GM12878 (cell line): Measurements from ENCODE around the gene ATP10D. TPM values are rescaled to one million over a fixed set of nuclear protein-coding genes. Genes with fewer than 3 reads are reported as not detected.

Source experiments
- ATAC-seq: fragments of 200-7000 bp; cut with Tn5 transposase; 3 replicates; pipeline ENCODE4 v1.9.1; 2020; ENCODE audit warnings: mild to moderate bottlenecking, moderate library complexity
- BruUV-seq: library from RNA; stranded (reverse); fragments of 400-500 nt; replicated peaks from 2 replicates; lab custom pipeline; 2021; lab: Mats Ljungman, UMichigan
- CTCF ChIA-PET: fragments of 300-600 bp; sonication (Branson Sonifier 250); formaldehyde crosslinking; extraction: SDS; loops from one replicate; lab custom pipeline; 2021; ENCODE audit warnings: inconsistent platforms; lab: Yijun Ruan, JAX
- POLR2A ChIA-PET: fragments of 350-600 bp; formaldehyde crosslinking; extraction: SDS; loops from one replicate; lab custom pipeline; 2021; ENCODE audit warnings: inconsistent platforms; lab: Charles Lee
- RAD21 ChIA-PET: fragments of 300-600 bp; sonication (Branson Sonifier 250); formaldehyde crosslinking; loops from one replicate; lab custom pipeline; 2023; ENCODE audit warnings: antibody characterized with exemption; ENCODE audit not compliant: unreplicated experiment; lab: Charles Lee
- SMC1A ChIA-PET: fragments of 300-600 bp; sonication (Branson Sonifier 250); formaldehyde crosslinking; loops from one replicate; lab custom pipeline; 2023; ENCODE audit not compliant: unreplicated experiment, uncharacterized antibody; lab: Charles Lee
- DNase-seq: peaks from one replicate; pipeline ENCODE4 v3.0.0-alpha.2; 2011; ENCODE audit warnings: low read depth, low spot score
- FAIRE-seq: peaks from 3 replicates; lab custom pipeline; 2011; peaks lifted over from hg19 to GRCh38; lab: Jason Lieb, UNC
- H2AFZ ChIP-seq: 2 replicates; pipeline ENCODE4 v1.6.0; 2011; ENCODE audit warnings: low read depth, low read length, control low read depth; ENCODE audit not compliant: control insufficient read depth
- H3K27ac ChIP-seq: 2 replicates; pipeline ENCODE4 v1.5.1; 2011; ENCODE audit warnings: control low read depth; ENCODE audit not compliant: control insufficient read depth, insufficient read depth
- H3K27me3 ChIP-seq, 2 experiments: replicated peaks in 1 of 2; 2 replicates each; pipeline versions ENCODE4 v1.6.0 to v1.6.1; 2011; ENCODE audit warnings: low read length in 1 of 2; ENCODE audit not compliant: control insufficient read depth in 2 of 2, insufficient read depth in 2 of 2
- H3K36me3 ChIP-seq, 2 experiments: 2 replicates each; pipeline ENCODE4 v1.5.1; 2011; ENCODE audit warnings: low read length in 1 of 2; ENCODE audit not compliant: control insufficient read depth in 2 of 2, insufficient read depth in 2 of 2
- H3K4me1 ChIP-seq: 2 replicates; pipeline ENCODE4 v1.6.1; 2011; ENCODE audit warnings: mild to moderate bottlenecking, low read length, moderate library complexity, mixed read lengths; ENCODE audit not compliant: control insufficient read depth, insufficient read depth
- H3K4me2 ChIP-seq: 2 replicates; pipeline ENCODE4 v1.6.0; 2011; ENCODE audit warnings: control low read depth; ENCODE audit not compliant: control insufficient read depth, insufficient read depth
- H3K4me3 ChIP-seq: fragments of 200-600 bp; sonication (generic); 2 replicates; pipeline ENCODE4 v1.5.1; 2016
- H3K79me2 ChIP-seq: 2 replicates; pipeline ENCODE4 v1.6.0; 2011; ENCODE audit warnings: low read length; ENCODE audit not compliant: control insufficient read depth, insufficient read depth
- H3K9ac ChIP-seq: 2 replicates; pipeline ENCODE4 v1.8.0; 2011; ENCODE audit warnings: low read length, control low read depth, mixed read lengths; ENCODE audit not compliant: control insufficient read depth, insufficient read depth
- H3K9me3 ChIP-seq: replicated peaks from 3 replicates; pipeline ENCODE4 v1.5.1; 2011; ENCODE audit warnings: mild to moderate bottlenecking, low read length; ENCODE audit not compliant: control insufficient read depth, insufficient read depth
- H4K20me1 ChIP-seq: 2 replicates; pipeline ENCODE4 v1.6.0; 2011; ENCODE audit not compliant: control insufficient read depth, insufficient read depth
- CHD2 ChIP-seq: IDR thresholded peaks from 2 replicates; pipeline ENCODE4 v1.6.1; 2011; ENCODE audit warnings: low read depth, low read length, improper control_type of control experiment, borderline replicate concordance
- E4F1 ChIP-seq: fragments of 450-650 bp; IDR thresholded peaks from 2 replicates; pipeline ENCODE4 v1.6.1; 2018; ENCODE audit warnings: borderline replicate concordance, mild to moderate bottlenecking; ENCODE audit not compliant: partially characterized antibody
- EGR1 ChIP-seq, 2 experiments: IDR thresholded peaks; 1 replicate in 1 of 2; 2 replicates in 1 of 2; pipeline ENCODE4 v1.6.1; 2011 to 2012; ENCODE audit warnings: low read depth in 2 of 2, low read length in 2 of 2, borderline replicate concordance in 1 of 2, mild to moderate bottlenecking in 1 of 2, moderate library complexity in 1 of 2
- KAT2A ChIP-seq: conservative IDR thresholded peaks from 2 replicates; pipeline ENCODE4 v1.6.1; 2011; ENCODE audit warnings: low read depth, low read length; ENCODE audit not compliant: control insufficient read depth
- NBN ChIP-seq: fragments of 450-650 bp; IDR thresholded peaks from 2 replicates; pipeline ENCODE4 v1.6.1; 2016
- NRF1 ChIP-seq: conservative IDR thresholded peaks from 2 replicates; pipeline ENCODE4 v1.6.1; 2011; ENCODE audit warnings: mild to moderate bottlenecking, low read depth, low read length, improper control_type of control experiment
- POLR2AphosphoS2 ChIP-seq: IDR thresholded peaks from 2 replicates; pipeline ENCODE4 v1.6.1; 2011; ENCODE audit warnings: low read depth, mild to moderate bottlenecking, low read length, improper control_type of control experiment, moderate library complexity
- POLR2AphosphoS5 ChIP-seq: IDR thresholded peaks from 2 replicates; pipeline ENCODE4 v1.6.1; 2011; ENCODE audit warnings: mild to moderate bottlenecking, low read length, inconsistent platforms
- RBBP5 ChIP-seq: fragments of 200-600 bp; sonication (generic); conservative IDR thresholded peaks from 2 replicates; pipeline ENCODE4 v1.6.1; 2016
- SKIL ChIP-seq: fragments of 450-650 bp; IDR thresholded peaks from 2 replicates; pipeline ENCODE4 v1.6.1; 2017; ENCODE audit warnings: mild to moderate bottlenecking, low read depth, inconsistent platforms; ENCODE audit not compliant: poor library complexity, severe bottlenecking
- SMAD1 ChIP-seq: fragments of 450-650 bp; IDR thresholded peaks from 2 replicates; pipeline ENCODE4 v1.6.1; 2018; ENCODE audit warnings: mild to moderate bottlenecking, low read depth; ENCODE audit not compliant: partially characterized antibody
- USF1 ChIP-seq: IDR thresholded peaks from 2 replicates; pipeline ENCODE4 v1.6.1; 2011; ENCODE audit warnings: borderline replicate concordance, low read depth, mild to moderate bottlenecking, moderate library complexity, mixed read lengths, low read length; ENCODE audit not compliant: insufficient read depth; ENCODE audit errors: extremely low read length
- ZNF622 ChIP-seq: fragments of 450-650 bp; IDR thresholded peaks from 2 replicates; pipeline ENCODE4 v1.6.1; 2017; ENCODE audit warnings: mild to moderate bottlenecking, inconsistent platforms
- WGBS: methylation state at CpG from one replicate; pipeline ENCODE4 v1.1.6; 2016; ENCODE audit warnings: low lambda C conversion rate; ENCODE audit not compliant: insufficient replicate concordance, insufficient coverage; ENCODE audit errors: missing lambda C conversion rate; 5-methylcytosine and 5-hydroxymethylcytosine counted together
- in situ Hi-C: fragments of 300-500 bp; cut with MboI; formaldehyde crosslinking; loops from 9 replicates; pipeline ENCODE4 v1.14.3; 2018; ENCODE audit warnings: mixed read lengths
- intact Hi-C: fragments of 100-400 bp; cut with micrococcal nuclease; formaldehyde crosslinking; loops from one replicate; pipeline ENCODE4 v1.14.2; 2022; ENCODE audit not compliant: unreplicated experiment
- polyA plus RNA-seq, 11 experiments: library from polyadenylated mRNA; depleted of rRNA in 4 of 11; unstranded in 6 of 11; stranded (reverse) in 5 of 11; fragments of >200 nt; fragmentation: Nextera tagmentation in 4 of 11; fragmentation: Illumina TruSeq in 1 of 11; extraction: Ambion mirVana in 4 of 11; extraction: Trizol in 1 of 11; gene quantifications; 1 replicate in 1 of 11; 2 replicates in 10 of 11; pipeline versions ENCODE4 v1.2.1 to v1.2.3, GENCODE V29; 2011 to 2016; ENCODE audit warnings: inconsistent platforms in 2 of 11, missing spikeins in 2 of 11, low read depth in 1 of 11
- total RNA-seq, 4 experiments: library from RNA; depleted of rRNA in 3 of 4; stranded (reverse); fragments of >200 nt in 3 of 4; fragmentation: Illumina TruSeq in 1 of 4; extraction: Trizol in 1 of 4; gene quantifications; 2 replicates each; pipeline versions ENCODE4 v1.2.1 to v1.2.3, GENCODE V29; 2013 to 2021
- TF ChIP-seq, protein P1 (sequence below): IDR thresholded peaks from 2 replicates; pipeline ENCODE4 v1.6.1; 2011; ENCODE audit warnings: borderline replicate concordance, low read depth, mild to moderate bottlenecking, moderate library complexity, low read length; ENCODE audit not compliant: insufficient read depth, poor library complexity, severe bottlenecking

The ATP10D gene
- total and polyA plus RNA-seq, 10 of the 15 experiments (the other 5 are each of a cell fraction or from before 2014, with no cell fraction given): 10.2 to 50.3 (median 19.1) TPM

DNA sequence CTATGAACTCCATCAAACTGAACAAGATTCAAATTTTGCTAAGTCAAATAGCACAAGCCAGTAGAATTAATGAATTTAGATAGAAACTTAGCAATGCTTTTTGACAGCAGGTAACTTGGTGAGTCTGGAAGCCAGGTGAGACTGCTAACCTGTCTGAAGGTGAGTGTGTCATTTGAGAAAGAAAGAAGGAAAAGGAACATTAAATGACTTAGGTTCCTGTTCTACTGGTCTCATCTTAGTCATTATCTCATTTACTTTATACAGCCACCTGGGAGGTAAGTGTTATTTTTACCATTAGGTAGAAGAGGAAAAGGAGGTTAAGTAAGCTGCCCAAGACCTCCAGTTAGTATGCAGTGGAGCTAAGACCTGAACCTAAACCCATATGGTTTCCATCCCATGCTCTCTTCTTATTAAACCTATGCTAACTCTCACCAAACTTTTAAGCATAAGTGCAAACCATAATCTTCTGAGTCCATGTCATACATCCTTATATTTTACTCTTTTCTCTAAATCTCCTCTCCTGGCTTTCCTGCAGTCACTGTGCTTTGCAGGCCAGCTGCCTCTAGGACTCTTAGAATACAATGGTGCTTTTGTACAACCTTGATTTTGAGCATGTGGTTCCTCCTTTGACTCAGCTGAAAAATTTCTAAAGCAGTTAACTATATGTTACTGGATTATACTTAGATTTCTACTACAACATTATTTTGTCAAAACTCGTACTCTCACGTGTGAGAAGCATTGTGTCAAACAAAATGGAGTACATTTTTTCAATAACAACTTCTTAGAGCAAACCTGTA lies 68.5 kb downstream of the ATP10D start:
- ChIA-PET CTCF (interaction anchor here (1.1 to 2.0 kb wide), 2 partner anchors 11 to 14 kb away, joined by 3 to 7 read pairs; no protein-coding TSS in a partner anchor), POLR2A (no interaction called here), SMC1A (interaction anchor here (1.2 to 1.4 kb wide), 3 partner anchors 10 to 68 kb away, joined by 3 to 4 read pairs (median 3); partner anchors contain the start of gene ATP10D), RAD21 (interaction anchor here (1.0 to 1.3 kb wide), 2 partner anchors 43 to 60 kb away, joined by 3 to 4 read pairs; no protein-coding TSS in a partner anchor)
- intact Hi-C loops: no loop called here
- H3K4me2 ChIP-seq: no peak overlapping the region
- H3K79me2 ChIP-seq: no peaks in the 10 kb centered on the region
- DNase-seq: no peak
- no peaks in the 10 kb centered on the region for H3K9me3 ChIP-seq
- H3K27ac ChIP-seq: no peak overlapping the region
- ATAC-seq: no peak; the same call in 2 of the 3 replicates
- peaks cover 2 to 4% of the 10 kb centered on the region in 2 experiments; a peak in 3 of 4 replicates for H3K36me3 ChIP-seq
- in situ Hi-C loops: no loop called here
- no peak overlapping the region for H3K4me3 ChIP-seq
- H2AFZ ChIP-seq: no peak overlapping the region
- FAIRE-seq: no peak
- no peaks in the 10 kb centered on the region for H4K20me1 ChIP-seq
- H3K27me3 ChIP-seq: no peaks in the 10 kb centered on the region
- BruUV-seq: no TSS peak
- H3K4me1 ChIP-seq: no peaks in the 10 kb centered on the region
- 92% methylated on average over 2 of the region's 2 CpGs for WGBS
- H3K9ac ChIP-seq: no peak overlapping the region
- TF ChIP-seq ZNF622 (no peak), KAT2A (no peak), USF1 (no peak), NBN (no peak), CHD2 (no peak), SMAD1 (no peak), E4F1 (no peak), EGR1 (IDR thresholded peaks at IDR 0.05; ENCODE audit: borderline replicate concordance in 1 of 2, low read depth in 2 of 2, low read length in 2 of 2) (no peak), POLR2AphosphoS5 (no peak), SKIL (no peak), NRF1 (no peak), POLR2AphosphoS2 (no peak), RBBP5 (no peak)
- TF ChIP-seq, protein P1, sequence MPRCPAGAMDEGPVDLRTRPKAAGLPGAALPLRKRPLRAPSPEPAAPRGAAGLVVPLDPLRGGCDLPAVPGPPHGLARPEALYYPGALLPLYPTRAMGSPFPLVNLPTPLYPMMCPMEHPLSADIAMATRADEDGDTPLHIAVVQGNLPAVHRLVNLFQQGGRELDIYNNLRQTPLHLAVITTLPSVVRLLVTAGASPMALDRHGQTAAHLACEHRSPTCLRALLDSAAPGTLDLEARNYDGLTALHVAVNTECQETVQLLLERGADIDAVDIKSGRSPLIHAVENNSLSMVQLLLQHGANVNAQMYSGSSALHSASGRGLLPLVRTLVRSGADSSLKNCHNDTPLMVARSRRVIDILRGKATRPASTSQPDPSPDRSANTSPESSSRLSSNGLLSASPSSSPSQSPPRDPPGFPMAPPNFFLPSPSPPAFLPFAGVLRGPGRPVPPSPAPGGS: no peak
